T-cell (primary cell): ENCODE results near the gene MYBPC2. TPM values are rescaled to one million over a fixed set of nuclear protein-coding genes. Genes with fewer than 3 reads are reported as not detected.
A peak's percentile ranks its signal among the peaks of the same experiment; 100 is the strongest.
"Not testable (repeated sequence)": the region's sequence is repeated elsewhere in the genome, so short reads cannot be mapped to it uniquely, and the experiment has no call there.

ENCODE experiments used
- ATAC-seq, 4 experiments: fragments of 200-7000 bp in 3 of 4; fragments of 150-1000 bp in 1 of 4; cut with Tn5 transposase; replicated peaks in 1 of 4; 1 replicate in 3 of 4; 2 replicates in 1 of 4; pipeline ENCODE4 v1.10.0; 2021; ENCODE audit warnings: moderate library complexity in 3 of 4, mild to moderate bottlenecking in 2 of 4, moderate number of reproducible peaks in 1 of 4
- CTCF ChIA-PET, 2 donors: fragments of 300-600 bp; sonication (Branson Sonifier 250); formaldehyde crosslinking; loops; one replicate each; lab custom pipeline; 2022; ENCODE audit warnings: antibody characterized with exemption in 2 of 2; lab: Charles Lee
- POLR2A ChIA-PET, 2 donors: fragments of 300-600 bp; sonication (Branson Sonifier 250); formaldehyde crosslinking; loops; one replicate each; lab custom pipeline; 2022; ENCODE audit warnings: antibody characterized with exemption in 2 of 2; lab: Charles Lee
- DNase-seq, 35 experiments: peaks; one replicate each; pipeline versions ENCODE4 v3.0.0 to v3.0.0-alpha.2; 2013 to 2023
- H3K27ac ChIP-seq: one replicate; pipeline ENCODE4 v1.5.1; 2013; ENCODE audit warnings: low read length
- H3K27me3 ChIP-seq, 2 experiments: replicated peaks in 1 of 2; 1 replicate in 1 of 2; 2 replicates in 1 of 2; pipeline versions ENCODE4 v1.6.1 to v1.7.0; 2013; ENCODE audit warnings: low read length in 1 of 2, mixed read lengths in 1 of 2; ENCODE audit not compliant: control insufficient read depth in 2 of 2, insufficient read depth in 2 of 2; ENCODE audit errors: extremely low read depth in 1 of 2
- H3K36me3 ChIP-seq, 2 donors: 1 replicate in 1 of 2; 2 replicates in 1 of 2; pipeline versions ENCODE4 v1.6.1 to v1.7.0; 2013; ENCODE audit warnings: low read length in 1 of 2; ENCODE audit not compliant: control insufficient read depth in 2 of 2, insufficient read depth in 1 of 2; ENCODE audit errors: extremely low read depth in 1 of 2
- H3K4me1 ChIP-seq, 2 experiments: 1 replicate in 1 of 2; 2 replicates in 1 of 2; pipeline versions ENCODE4 v1.6.1 to v1.7.0; 2013; ENCODE audit warnings: low read length in 2 of 2, mixed read lengths in 1 of 2; ENCODE audit not compliant: insufficient read depth in 2 of 2, control insufficient read depth in 1 of 2; ENCODE audit errors: extremely low read depth in 1 of 2
- H3K4me3 ChIP-seq, 2 donors: 1 replicate in 1 of 2; 2 replicates in 1 of 2; pipeline versions ENCODE4 v1.5.1 to v1.7.0; 2013; ENCODE audit warnings: mild to moderate bottlenecking in 2 of 2, low read length in 1 of 2, moderate library complexity in 1 of 2; ENCODE audit not compliant: control insufficient read depth in 1 of 2; ENCODE audit errors: extremely low read depth in 1 of 2
- H3K9me3 ChIP-seq: 2 replicates; pipeline ENCODE4 v1.7.0; 2013
- H3K27ac Mint-ChIP-seq, 2 donors: one replicate each; pipeline ENCODE4 v1.8.0; 2020 to 2021; ENCODE audit warnings: mild to moderate bottlenecking in 2 of 2, mixed read lengths in 2 of 2
- H3K27me3 Mint-ChIP-seq, 2 donors: one replicate each; pipeline ENCODE4 v1.8.0; 2021 to 2022; ENCODE audit warnings: mixed read lengths in 2 of 2
- H3K36me3 Mint-ChIP-seq: one replicate; pipeline ENCODE4 v1.8.0; 2021; ENCODE audit warnings: mixed read lengths
- H3K4me1 Mint-ChIP-seq, 3 donors: one replicate each; pipeline ENCODE4 v1.8.0; 2020 to 2022; ENCODE audit warnings: mixed read lengths in 3 of 3, mild to moderate bottlenecking in 1 of 3
- H3K4me3 Mint-ChIP-seq, 3 donors: one replicate each; pipeline ENCODE4 v1.8.0; 2020 to 2022; ENCODE audit warnings: mild to moderate bottlenecking in 3 of 3, mixed read lengths in 3 of 3, moderate library complexity in 3 of 3
- H3K9me3 Mint-ChIP-seq, 3 donors: one replicate each; pipeline ENCODE4 v1.8.0; 2020 to 2022; ENCODE audit warnings: mixed read lengths in 3 of 3
- WGBS: methylation state at CpG from one replicate; pipeline ENCODE4 v1.1.5; 2013; ENCODE audit warnings: missing lambda C conversion rate; ENCODE audit not compliant: insufficient coverage; 5-methylcytosine and 5-hydroxymethylcytosine counted together
- total RNA-seq, 35 experiments: library from RNA in 6 of 35; stranded (reverse) in 6 of 35; fragments of 120-200 nt in 1 of 35; gene quantifications; one replicate each; pipeline versions ENCODE4 v1.2.1 to v1.2.4 and lab custom pipeline; 2013 to 2026

The MYBPC2 gene
- total RNA-seq, 5 donors from 2014 or later (not counting 1 experiment from before 2014, with no cell fraction given), result 0.28 to 0.38 TPM; not detected in 3

- CTCF ChIA-PET, result interaction anchor here in 1 of 2 donors (1.0 kb wide), 1 partner anchor 21 kb away, joined by 4 read pairs; no protein-coding TSS in a partner anchor
These were observed 45.4 kb upstream of the MYBPC2 start for GRCh38 chr19:50387176-50387867.

GRCh38 chr19:50387868-50388245, 44.8 kb upstream of the MYBPC2 start:
- Mint-ChIP-seq H3K27me3 (no peaks in the 10 kb centered on the region), H3K27ac (no peak overlapping the region), H3K9me3 (no peaks in the 10 kb centered on the region), H3K36me3 (peaks cover 10% of the 10 kb centered on the region), H3K4me1 (peaks cover 24 to 30% (median 28%) of the 10 kb centered on the region in 3 donors), H3K4me3 (peak overlapping the region in 1 of 3 donors; percentile 35)
- no peaks in the 10 kb centered on the region for H3K9me3 ChIP-seq
- ChIA-PET POLR2A (no interaction called here), CTCF (no interaction called here)
- no peak for ATAC-seq
- peaks cover 6 to 20% of the 10 kb centered on the region in 2 experiments for H3K4me1 ChIP-seq
- DNase-seq, result no peak
- no peak overlapping the region for H3K4me3 ChIP-seq
- no peak overlapping the region for H3K27ac ChIP-seq
- WGBS, result 96% methylated on average over 8 of the region's 8 CpGs
- H3K36me3 ChIP-seq, result peaks cover 8 to 13% of the 10 kb centered on the region in 2 donors
- no peaks in the 10 kb centered on the region for H3K27me3 ChIP-seq

More at GRCh38 chr19:50387176-50387867, 45.4 kb upstream of the MYBPC2 start:
- H3K27me3 ChIP-seq, result no peaks in the 10 kb centered on the region
- H3K4me1 Mint-ChIP-seq, result peaks cover 24 to 30% (median 28%) of the 10 kb centered on the region in 3 donors
- DNase-seq (no peak), ATAC-seq (no peak)
- peaks cover 6 to 20% of the 10 kb centered on the region in 2 experiments for H3K4me1 ChIP-seq
- peaks cover 10% of the 10 kb centered on the region for H3K36me3 Mint-ChIP-seq
- H3K27me3 Mint-ChIP-seq, result no peaks in the 10 kb centered on the region
- WGBS, result 94% methylated on average over 17 of the region's 21 CpGs
- no peaks in the 10 kb centered on the region for H3K9me3 Mint-ChIP-seq
- H3K27ac Mint-ChIP-seq, result no peak overlapping the region
- no peaks in the 10 kb centered on the region for H3K9me3 ChIP-seq
- peaks cover 13% of the 10 kb centered on the region in 2 donors for H3K36me3 ChIP-seq
- POLR2A ChIA-PET, result no interaction called here
- H3K4me3 ChIP-seq, result no peak overlapping the region
- peak overlapping the region in 1 of 3 donors; percentile 35 for H3K4me3 Mint-ChIP-seq
- no peak overlapping the region for H3K27ac ChIP-seq

- H3K4me1 ChIP-seq, CTCF ChIA-PET, ATAC-seq, H3K9me3 Mint-ChIP-seq, H3K27me3 ChIP-seq, H3K27me3 Mint-ChIP-seq, DNase-seq, H3K4me3 Mint-ChIP-seq, H3K27ac ChIP-seq, H3K4me1 Mint-ChIP-seq, H3K27ac Mint-ChIP-seq, H3K9me3 ChIP-seq, H3K4me3 ChIP-seq: not testable (repeated sequence)
- peaks cover 16% of the 10 kb centered on the region for H3K36me3 Mint-ChIP-seq
- POLR2A ChIA-PET, result interaction anchor here in 1 of 2 donors (0.6 kb wide), 1 partner anchor 1016 kb away, joined by 5 read pairs; no protein-coding TSS in a partner anchor
- 93% methylated on average over 3 of the region's 3 CpGs for WGBS
- peaks cover 7 to 20% of the 10 kb centered on the region in 2 donors for H3K36me3 ChIP-seq
These were observed 42.4 kb upstream of the MYBPC2 start for GRCh38 chr19:50390295-50390694.

- H3K4me3 Mint-ChIP-seq, H3K4me3 ChIP-seq, CTCF ChIA-PET, H3K27me3 Mint-ChIP-seq, H3K27me3 ChIP-seq, H3K9me3 Mint-ChIP-seq, H3K27ac Mint-ChIP-seq, H3K4me1 ChIP-seq, H3K27ac ChIP-seq, POLR2A ChIA-PET, ATAC-seq, H3K4me1 Mint-ChIP-seq, DNase-seq, H3K9me3 ChIP-seq: not testable (repeated sequence)
- peaks cover 20% of the 10 kb centered on the region for H3K36me3 Mint-ChIP-seq
- H3K36me3 ChIP-seq, result peaks cover 7 to 19% of the 10 kb centered on the region in 2 donors
- 96% methylated on average over 10 of the region's 23 CpGs for WGBS
These were observed 41.7 kb upstream of the MYBPC2 start for GRCh38 chr19:50390952-50391351.

GRCh38 chr19:50392759-50393158, 39.9 kb upstream of the MYBPC2 start:
- ChIA-PET CTCF (no interaction called here), POLR2A (no interaction called here)
- peaks cover 0 to 2% (median under 1%) of the 10 kb centered on the region in 3 donors for H3K4me1 Mint-ChIP-seq
- no peak overlapping the region for H3K4me3 Mint-ChIP-seq
- H3K36me3 Mint-ChIP-seq, result peaks cover 18% of the 10 kb centered on the region
- H3K27ac Mint-ChIP-seq, result no peak overlapping the region
- Histone ChIP-seq H3K4me3 (no peak overlapping the region), H3K36me3 (peaks cover under 1 to 7% of the 10 kb centered on the region in 2 donors), H3K9me3 (no peaks in the 10 kb centered on the region), H3K27me3 (no peaks in the 10 kb centered on the region), H3K27ac (no peak overlapping the region), H3K4me1 (no peaks in the 10 kb centered on the region)
- H3K27me3 Mint-ChIP-seq, result no peaks in the 10 kb centered on the region
- DNase-seq, result no peak
- H3K9me3 Mint-ChIP-seq, result no peaks in the 10 kb centered on the region
- ATAC-seq, result no peak
- 90% methylated on average over 2 of the region's 5 CpGs for WGBS

- H3K4me3 Mint-ChIP-seq, result no peak overlapping the region
- POLR2A ChIA-PET, result no interaction called here
These were observed 39.1 kb upstream of the MYBPC2 start for GRCh38 chr19:50393589-50393988.

More at GRCh38 chr19:50393589-50393988, 39.1 kb upstream of the MYBPC2 start:
- H3K9me3 ChIP-seq, result no peaks in the 10 kb centered on the region
- Mint-ChIP-seq H3K4me1 (peaks cover 0 to 4% (median 0%) of the 10 kb centered on the region in 3 donors), H3K27ac (no peak overlapping the region), H3K27me3 (no peaks in the 10 kb centered on the region), H3K9me3 (no peaks in the 10 kb centered on the region), H3K36me3 (peaks cover 20% of the 10 kb centered on the region)
- peaks cover 0 to 7% of the 10 kb centered on the region in 2 donors for H3K36me3 ChIP-seq
- H3K27ac ChIP-seq, result no peak overlapping the region
- ATAC-seq, result no peak
- H3K27me3 ChIP-seq, result no peaks in the 10 kb centered on the region
- WGBS, result 89% methylated on average over 3 of the region's 4 CpGs
- no peaks in the 10 kb centered on the region for H3K4me1 ChIP-seq
- no peak for DNase-seq
- no peak overlapping the region for H3K4me3 ChIP-seq
- CTCF ChIA-PET, result no interaction called here
